Aorta (tissue), 5 donors: Measurements from ENCODE around the gene SNX2. TPM values are rescaled to one million over a fixed set of nuclear protein-coding genes. Genes with fewer than 3 reads are reported as not detected.
"Not testable (repeated sequence)": the region's sequence is repeated elsewhere in the genome, so short reads cannot be mapped to it uniquely, and the experiment has no call there.

Experiments used
- ATAC-seq: fragments of 200-7000 bp; cut with Tn5 transposase; one replicate; pipeline ENCODE4 v1.9.1; 2022; ENCODE audit warnings: moderate library complexity; ENCODE audit not compliant: low FRiP score
- DNase-seq, 2 donors: peaks; one replicate each; pipeline ENCODE4 v3.0.0-alpha.2; 2020
- H3K27ac ChIP-seq, 2 donors: one replicate each; pipeline ENCODE4 v1.5.1; 2013; ENCODE audit warnings: low read length in 2 of 2, mild to moderate bottlenecking in 2 of 2, moderate library complexity in 2 of 2, control low read depth in 1 of 2, inconsistent platforms in 1 of 2, low read depth in 1 of 2
- H3K27me3 ChIP-seq, 2 donors: one replicate each; pipeline ENCODE4 v1.6.1; 2013; ENCODE audit warnings: control low read depth in 1 of 2, low read length in 1 of 2, mild to moderate bottlenecking in 1 of 2, moderate library complexity in 1 of 2; ENCODE audit not compliant: insufficient read depth in 2 of 2, control insufficient read depth in 1 of 2
- H3K36me3 ChIP-seq, 2 donors: one replicate each; pipeline ENCODE4 v1.6.1; 2013; ENCODE audit warnings: control low read depth in 1 of 2, low read length in 1 of 2, mild to moderate bottlenecking in 1 of 2; ENCODE audit not compliant: insufficient read depth in 2 of 2, control insufficient read depth in 1 of 2
- H3K4me1 ChIP-seq, 2 donors: one replicate each; pipeline ENCODE4 v1.6.1; 2013; ENCODE audit warnings: low read length in 2 of 2, control low read depth in 1 of 2, mild to moderate bottlenecking in 1 of 2, moderate library complexity in 1 of 2; ENCODE audit not compliant: insufficient read depth in 2 of 2, control insufficient read depth in 1 of 2
- H3K4me3 ChIP-seq, 2 donors: one replicate each; pipeline ENCODE4 v1.5.1; 2013; ENCODE audit warnings: low read length in 2 of 2, control low read depth in 1 of 2, mild to moderate bottlenecking in 1 of 2
- H3K9me3 ChIP-seq: one replicate; pipeline ENCODE4 v1.6.1; 2013; ENCODE audit warnings: mild to moderate bottlenecking, low read length; ENCODE audit not compliant: control insufficient read depth
- WGBS, 2 donors: extraction: QIAGEN DNeasy Blood & Tissue Kit; methylation state at CpG; one replicate each; pipeline ENCODE4 v1.1.7; 2013; 5-methylcytosine and 5-hydroxymethylcytosine counted together
- intact Hi-C, 2 donors: fragments of 100-400 bp; cut with DNase I; formaldehyde crosslinking; loops; one replicate each; pipeline versions ENCODE4 v1.14.2 to v1.15.0; 2022
- polyA plus RNA-seq, 2 donors: library from polyadenylated mRNA; stranded (reverse); fragments of 200-250 nt; gene quantifications; one replicate each; pipeline ENCODE4 v1.2.3, GENCODE V29; 2013
- total RNA-seq, 2 donors: library from RNA; stranded (reverse); fragmentation: NEBNext Ultra II Directional; extraction: Animal tissue kit (Norgen Biotek cat#: 25700); gene quantifications; one replicate each; pipeline ENCODE4 v1.2.1, GENCODE V29; 2021
- donor health status: healthy with polysubstance abuse.
- donor health status: Bipolar disorder and iron deficiency.
- donor health status: DM: no; HTN: no; CAD: no.
- donor health status: DM: no; HTN: no; CAD: no.
- donor health status: DM: yes; HTN: yes; CAD: no.

Gene SNX2
- total and polyA plus RNA-seq, 4 donors: 43.3 to 93.8 (median 67.9) TPM

GRCh38 chr5:122760236-122760635 is 14.6 kb upstream of the SNX2 start:
- H3K27ac ChIP-seq: no peak overlapping the region
- intact Hi-C loops: no loop called here
- no peaks in the 10 kb centered on the region for H3K4me1 ChIP-seq
- no peaks in the 10 kb centered on the region for H3K36me3 ChIP-seq
- H3K4me3 ChIP-seq: no peak overlapping the region
- H3K27me3 ChIP-seq: no peaks in the 10 kb centered on the region
- WGBS, 2 donors: 94 to 97% methylated on average over 2 of the region's 2 CpGs
- DNase-seq (no peak), ATAC-seq (no peak)
- H3K9me3 ChIP-seq: no peaks in the 10 kb centered on the region

GRCh38 chr5:122761115-122761514 is 13.8 kb upstream of the SNX2 start:
- no peaks in the 10 kb centered on the region for H3K4me1 ChIP-seq
- WGBS, 2 donors: 30 to 60% methylated on average over 1 of the region's 1 CpG
- DNase-seq: no peak
- no peaks in the 10 kb centered on the region for H3K9me3 ChIP-seq
- intact Hi-C loops: no loop called here
- H3K27ac ChIP-seq: no peak overlapping the region
- no peaks in the 10 kb centered on the region for H3K36me3 ChIP-seq
- no peaks in the 10 kb centered on the region for H3K27me3 ChIP-seq
- ATAC-seq: no peak
- no peak overlapping the region for H3K4me3 ChIP-seq

- H3K4me1 ChIP-seq, ATAC-seq, H3K9me3 ChIP-seq, intact Hi-C loops, H3K4me3 ChIP-seq, H3K27me3 ChIP-seq, H3K36me3 ChIP-seq, DNase-seq, H3K27ac ChIP-seq: not testable (repeated sequence)
- 94 to 96% methylated on average over 5 of the region's 5 CpGs for WGBS, 2 donors
Measured at GRCh38 chr5:122761896-122762295, 13.0 kb upstream of the SNX2 start.

- intact Hi-C loops: no loop called here
- Histone ChIP-seq H3K4me3 (no peak overlapping the region), H3K36me3 (no peaks in the 10 kb centered on the region), H3K27ac (no peak overlapping the region), H3K27me3 (no peaks in the 10 kb centered on the region), H3K9me3 (no peaks in the 10 kb centered on the region), H3K4me1 (no peaks in the 10 kb centered on the region)
- ATAC-seq (no peak), DNase-seq (no peak)
Measured at GRCh38 chr5:122766130-122766529, 8.8 kb upstream of the SNX2 start.

- Histone ChIP-seq H3K27me3 (no peaks in the 10 kb centered on the region), H3K36me3 (no peaks in the 10 kb centered on the region), H3K4me3 (no peak overlapping the region), H3K4me1 (peaks cover 3 to 4% of the 10 kb centered on the region in 2 donors), H3K27ac (no peak overlapping the region), H3K9me3 (no peaks in the 10 kb centered on the region)
- WGBS, 2 donors: 41 to 73% methylated on average over 3 of the region's 3 CpGs
- no peak for DNase-seq
- intact Hi-C loops: no loop called here
- ATAC-seq: no peak
Measured at GRCh38 chr5:122770477-122770876, 4.4 kb upstream of the SNX2 start.

GRCh38 chr5:122772446-122772845 is 2.4 kb upstream of the SNX2 start:
- Histone ChIP-seq H3K4me3 (no peak overlapping the region), H3K27ac (peak overlapping the region in 1 of 2 donors; percentile 40), H3K4me1 (peaks cover 3 to 6% of the 10 kb centered on the region in 2 donors), H3K36me3 (no peaks in the 10 kb centered on the region), H3K27me3 (no peaks in the 10 kb centered on the region), H3K9me3 (no peaks in the 10 kb centered on the region)
- WGBS, 2 donors: 6 to 8% methylated on average over 1 of the region's 1 CpG
- intact Hi-C loops: no loop called here
- DNase-seq (no peak), ATAC-seq (no peak)

GRCh38 chr5:122773619-122774018 is 1.3 kb upstream of the SNX2 start:
- no peaks in the 10 kb centered on the region for H3K36me3 ChIP-seq
- peak overlapping the region in 1 of 2 donors; percentile 62 for H3K27ac ChIP-seq

GRCh38 chr5:122774519-122774860 is 390 bp upstream of the SNX2 start:
- 8 to 11% methylated on average over 8 of the region's 8 CpGs for WGBS, 2 donors
- H3K9me3 ChIP-seq: no peaks in the 10 kb centered on the region
- DNase-seq (no peak), ATAC-seq (peak; percentile 57)
- H3K4me1 ChIP-seq: peaks cover 3 to 6% of the 10 kb centered on the region in 2 donors
- intact Hi-C loops: loop anchor here in 1 of 2 donors (2.0 kb wide), 2 partner anchors 24 to 70 kb away; partner anchors contain the start of gene SNX24
- H3K27ac ChIP-seq: peak overlapping the region in 1 of 2 donors; percentile 73
- no peak overlapping the region for H3K4me3 ChIP-seq
- H3K36me3 ChIP-seq: no peaks in the 10 kb centered on the region
- no peaks in the 10 kb centered on the region for H3K27me3 ChIP-seq

More at GRCh38 chr5:122773619-122774018, 1.3 kb upstream of the SNX2 start:
- Histone ChIP-seq H3K9me3 (no peaks in the 10 kb centered on the region), H3K27me3 (no peaks in the 10 kb centered on the region), H3K4me1 (peaks cover 3 to 6% of the 10 kb centered on the region in 2 donors), H3K4me3 (no peak overlapping the region)
- WGBS, 2 donors: 12 to 23% methylated on average over 3 of the region's 3 CpGs
- DNase-seq (no peak), ATAC-seq (no peak)
- intact Hi-C loops: loop anchor here in 1 of 2 donors (2.0 kb wide), 2 partner anchors 23 to 71 kb away; partner anchors contain the start of gene SNX24
